H1 (cell line): Measurements from ENCODE around the gene ZSCAN22. TPM values are rescaled to one million over a fixed set of nuclear protein-coding genes. Genes with fewer than 3 reads are reported as not detected.

Experiments
- CBX5 ChIP-seq: fragments of 300-800, 300-1000 bp; sonication (generic); IDR thresholded peaks from 2 replicates; pipeline ENCODE4 v1.7.1; 2016; ENCODE audit warnings: antibody characterized with exemption, low read length, low read depth
- CTCF ChIP-seq, 3 experiments: IDR thresholded peaks; 1 replicate in 2 of 3; 2 replicates in 1 of 3; pipeline versions ENCODE4 v1.5.1 to v1.6.1; 2011; ENCODE audit warnings: low read length in 3 of 3, mild to moderate bottlenecking in 3 of 3, inconsistent platforms in 2 of 3, low read depth in 1 of 3, moderate library complexity in 1 of 3; ENCODE audit not compliant: insufficient read depth in 1 of 3; ENCODE audit errors: control extremely low read depth in 1 of 3
- HDAC2 ChIP-seq, 2 experiments: fragments of 300-600 bp in 1 of 2; sonication (generic) in 1 of 2; IDR thresholded peaks; 2 replicates each; pipeline ENCODE4 v1.6.1; 2011 to 2012; ENCODE audit warnings: low read depth in 2 of 2, low read length in 2 of 2, mild to moderate bottlenecking in 2 of 2, moderate library complexity in 2 of 2, borderline replicate concordance in 1 of 2, inconsistent platforms in 1 of 2
- HDAC6 ChIP-seq: IDR thresholded peaks from one replicate; pipeline ENCODE4 v1.7.1; 2012; ENCODE audit warnings: low read depth, mild to moderate bottlenecking, inconsistent platforms, low read length, moderate library complexity
- ZNF274 ChIP-seq: IDR thresholded peaks from 2 replicates; pipeline ENCODE4 v1.7.0; 2012; ENCODE audit warnings: low read length, borderline replicate concordance; ENCODE audit errors: extremely low read depth
- polyA plus RNA-seq, 7 experiments: library from polyadenylated mRNA; depleted of rRNA in 3 of 7; stranded (reverse) in 5 of 7; unstranded in 2 of 7; fragments of >200 nt in 5 of 7; fragments of 200-250 nt in 2 of 7; gene quantifications; 1 replicate in 5 of 7; 2 replicates in 1 of 7; 4 replicates in 1 of 7; pipeline versions ENCODE4 v1.2.1 to v1.2.3, GENCODE V29; 2011 to 2013; ENCODE audit warnings: missing spikeins in 2 of 7, mixed read lengths in 2 of 7
- total RNA-seq: library from RNA; stranded (reverse); fragmentation: NEBNext Ultra II Directional; extraction: Animal tissue kit (Norgen Biotek cat#: 25700); gene quantifications from 2 replicates; pipeline ENCODE4 v1.2.1, GENCODE V29; 2021

ZSCAN22 gene
- total and polyA plus RNA-seq, 2 of the 8 experiments (the other 6 are each of a cell fraction or from before 2014, with no cell fraction given) = 3.2 to 3.3 TPM

GRCh38 chr19:58355908-58356765 is 29.3 kb downstream of the ZSCAN22 start (continued):
- no peak for TF ChIP-seq CTCF (IDR thresholded peaks at IDR 0.05; ENCODE audit: control extremely low read depth in 1 of 3, insufficient read depth in 1 of 3, low read depth in 1 of 3, low read length in 3 of 3)
- TF ChIP-seq HDAC2 (IDR thresholded peaks at IDR 0.05; ENCODE audit: borderline replicate concordance in 1 of 2, low read depth in 2 of 2, low read length in 2 of 2) = no peak
- no peak for TF ChIP-seq HDAC6
- TF ChIP-seq CBX5 = no peak
- TF ChIP-seq ZNF274 = no peak
